Measurements from ENCODE around the gene IL1RAPL1.

GRCh38 chrX:28584025-28584424, 3.2 kb upstream of the IL1RAPL1 start:
- TF ChIP-seq CTCF (IDR thresholded peaks at IDR 0.05), result no peak
- TF ChIP-seq POLR2AphosphoS5 (IDR thresholded peaks at IDR 0.05), result no peak

Data from esophagus muscularis mucosa (tissue), 3 donors.